ENCODE data around the gene PPME1. TPM values are rescaled to one million over a fixed set of nuclear protein-coding genes. Genes with fewer than 3 reads are reported as not detected.

Gene PPME1
- total RNA-seq, 1 donor from 2014 or later: 38.7 TPM

GRCh38 chr11:74232311-74232950 is 61.3 kb downstream of the PPME1 start:
- no peak for ATAC-seq

DNA sequence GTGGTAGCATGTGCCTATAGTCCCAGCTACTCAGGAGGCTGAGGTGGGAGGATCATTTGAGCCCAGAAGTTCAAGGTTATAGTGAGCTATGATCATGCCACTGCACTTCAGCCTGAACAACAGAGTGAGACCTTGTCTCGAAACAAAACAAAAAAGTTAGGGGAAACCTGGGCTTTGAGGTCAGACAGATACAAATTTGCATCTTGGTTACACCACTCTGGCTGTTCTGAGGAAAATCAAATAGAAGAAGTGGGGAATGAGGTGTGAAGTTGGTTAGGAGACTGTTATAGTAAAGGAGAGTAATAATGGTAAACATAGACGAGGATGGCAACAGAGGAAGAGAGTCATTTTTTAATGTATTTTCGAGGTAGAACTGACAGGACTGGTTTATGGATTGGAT is 62.6 kb downstream of the PPME1 start:
- ATAC-seq: no peak

- ATAC-seq: no peak
Observed at GRCh38 chr11:74235121-74235520, 64.0 kb downstream of the PPME1 start.

DNA sequence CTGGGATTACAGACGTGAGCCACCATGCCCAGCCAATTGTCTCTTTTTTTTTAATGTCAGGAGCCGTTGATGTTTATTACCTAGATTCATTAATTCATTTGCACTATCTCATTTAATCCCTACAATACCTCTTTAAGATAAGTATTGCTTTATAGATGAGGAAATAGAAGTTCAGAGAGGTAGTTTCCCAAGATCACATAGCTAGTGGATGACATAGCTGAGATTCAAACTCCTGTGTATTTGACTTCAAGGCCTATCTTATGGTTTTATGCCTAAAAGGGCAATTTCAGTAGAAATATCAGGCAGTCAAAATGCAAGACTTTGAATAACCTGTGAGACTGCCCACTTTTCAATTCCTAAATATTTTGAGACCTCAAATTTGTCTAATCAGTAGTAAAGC is 66.5 kb downstream of the PPME1 start:
- no peak for ATAC-seq

DNA sequence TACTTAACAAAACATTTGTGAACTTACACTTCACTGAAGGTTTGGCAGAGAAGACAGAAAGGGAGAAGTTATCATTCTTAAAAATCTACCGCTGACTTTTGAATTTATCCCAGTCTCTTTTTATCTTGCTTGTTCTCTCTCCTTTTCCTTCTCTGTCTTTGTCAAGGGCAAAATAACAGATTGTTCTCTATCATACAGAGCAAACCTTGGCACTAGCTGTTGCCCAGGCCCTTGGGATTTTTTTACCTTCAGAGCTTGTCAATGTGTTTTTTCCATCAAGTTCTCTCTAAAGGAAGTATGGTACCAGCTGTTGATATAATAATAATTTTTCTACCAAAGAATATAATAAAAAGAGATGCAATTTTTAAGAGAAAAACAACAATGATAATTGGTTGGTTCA is 67.2 kb downstream of the PPME1 start:
- ATAC-seq: no peak

DNA sequence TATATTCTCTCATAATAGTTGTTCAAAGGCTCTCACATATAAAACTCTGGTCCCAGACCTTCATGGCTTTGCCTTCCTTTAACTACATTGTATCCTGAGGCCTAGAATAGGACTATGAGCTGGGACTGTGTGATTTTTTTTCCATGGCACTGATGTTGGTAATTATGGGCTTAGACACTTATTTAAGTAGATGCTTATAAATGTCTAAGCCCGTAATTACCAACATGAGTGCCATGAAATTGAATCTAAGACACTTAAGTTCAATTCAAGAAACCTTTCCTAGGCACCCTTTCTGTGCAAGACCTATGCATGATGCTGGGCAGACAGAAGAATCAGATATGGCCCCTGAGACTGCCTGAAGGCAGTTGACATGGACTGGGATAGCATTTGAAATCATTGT is 77.4 kb downstream of the PPME1 start:
- no peak for ATAC-seq

- no peak for ATAC-seq
Observed at GRCh38 chr11:74249496-74249895, 78.4 kb downstream of the PPME1 start.

DNA sequence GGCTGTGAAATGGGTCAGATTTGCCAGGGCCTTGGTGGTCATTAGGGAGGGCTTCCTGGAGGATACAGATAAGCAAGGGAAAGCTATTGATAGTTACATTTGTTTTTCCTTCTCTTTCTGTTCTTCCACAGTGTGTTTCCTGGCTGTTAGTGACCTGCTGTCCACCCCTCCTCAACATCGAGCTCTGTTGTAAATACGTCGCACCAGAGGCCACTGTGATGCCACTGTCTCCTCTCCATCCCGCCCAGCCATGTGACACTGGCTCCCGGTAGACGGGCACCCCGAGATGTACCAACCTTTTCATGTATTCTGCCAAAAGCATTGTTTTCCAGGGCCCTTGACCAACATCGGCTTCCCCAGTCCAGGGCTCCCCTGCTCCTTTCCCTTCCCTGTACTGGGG is 82.3 kb downstream of the PPME1 start:
- ATAC-seq: no peak

GRCh38 chr11:74255741-74256375 is 84.8 kb downstream of the PPME1 start:
- ATAC-seq: peak; percentile 52

GRCh38 chr11:74256378-74257133 is 85.5 kb downstream of the PPME1 start:
- no peak for ATAC-seq

GRCh38 chr11:74257959-74258553 is 87.0 kb downstream of the PPME1 start:
- ATAC-seq: no peak

GRCh38 chr11:74262725-74263124 is 91.6 kb downstream of the PPME1 start:
- no peak for ATAC-seq

- no peak for ATAC-seq
Observed at GRCh38 chr11:74265256-74265655, 94.2 kb downstream of the PPME1 start.

GRCh38 chr11:74267014-74267413 is 95.9 kb downstream of the PPME1 start:
- no peak for ATAC-seq

DNA sequence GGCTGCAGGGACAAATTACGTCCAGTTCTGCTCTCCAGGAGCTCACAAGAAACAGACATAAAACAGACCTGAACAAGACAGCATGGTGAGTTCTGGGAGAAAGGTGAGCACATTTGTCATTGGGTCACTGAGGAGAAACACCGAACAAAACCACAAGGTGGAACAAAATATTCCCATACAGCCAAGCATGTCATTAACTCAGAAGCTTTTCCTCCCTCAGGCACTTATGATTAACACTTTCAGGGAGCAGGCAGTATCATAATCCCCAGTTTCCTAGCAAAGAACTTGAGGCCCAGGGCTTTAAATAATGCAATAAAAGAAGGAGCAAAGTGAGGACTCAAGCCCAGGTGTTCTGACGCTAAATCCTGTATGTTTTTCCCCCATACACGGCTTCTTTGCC is 97.4 kb downstream of the PPME1 start:
- ATAC-seq: no peak

GRCh38 chr11:74269161-74269811 is 98.2 kb downstream of the PPME1 start:
- ATAC-seq: peak; percentile 39

DNA sequence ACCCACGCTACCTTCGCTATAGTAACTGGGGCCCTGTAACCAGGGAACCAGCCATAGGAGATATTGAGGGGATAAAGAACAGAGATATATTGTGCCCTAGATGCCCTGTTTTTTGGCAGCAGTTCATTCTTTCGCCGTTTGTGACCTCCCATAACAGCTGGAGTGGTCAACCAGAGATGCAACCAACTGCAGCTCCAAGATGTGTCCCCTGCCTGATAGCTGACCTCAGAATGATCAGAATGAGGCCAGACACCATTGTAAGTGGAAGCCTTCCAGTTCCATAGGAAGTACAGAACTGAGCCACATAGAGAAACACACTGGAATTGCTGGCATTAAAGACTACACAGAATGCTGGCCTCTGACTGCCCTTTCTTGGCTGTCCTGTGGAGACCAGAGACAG is 101.2 kb downstream of the PPME1 start:
- ATAC-seq: no peak

GRCh38 chr11:74276581-74276980 is 105.5 kb downstream of the PPME1 start:
- no peak for ATAC-seq

DNA sequence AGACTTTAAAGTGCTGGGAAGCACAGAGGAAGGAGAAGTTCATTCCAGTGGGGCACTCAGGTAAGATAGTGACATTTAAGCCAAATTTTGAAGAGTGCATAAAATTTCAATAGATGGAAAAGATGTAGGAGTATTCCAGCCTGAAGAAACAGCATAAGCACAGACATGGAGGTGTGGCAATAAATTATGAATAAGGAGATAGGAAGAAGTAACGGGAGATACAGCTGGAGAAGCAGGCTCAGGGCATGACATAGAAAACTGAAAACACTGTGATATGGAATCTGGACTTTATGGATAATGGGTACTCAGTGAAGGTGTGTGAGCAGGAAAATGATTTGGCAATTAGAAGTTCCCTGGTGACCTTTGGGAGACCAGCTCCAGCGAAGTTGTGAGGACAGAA is 107.0 kb downstream of the PPME1 start:
- no peak for ATAC-seq

- ATAC-seq: no peak
Observed at GRCh38 chr11:74278721-74279161, 107.7 kb downstream of the PPME1 start.

DNA sequence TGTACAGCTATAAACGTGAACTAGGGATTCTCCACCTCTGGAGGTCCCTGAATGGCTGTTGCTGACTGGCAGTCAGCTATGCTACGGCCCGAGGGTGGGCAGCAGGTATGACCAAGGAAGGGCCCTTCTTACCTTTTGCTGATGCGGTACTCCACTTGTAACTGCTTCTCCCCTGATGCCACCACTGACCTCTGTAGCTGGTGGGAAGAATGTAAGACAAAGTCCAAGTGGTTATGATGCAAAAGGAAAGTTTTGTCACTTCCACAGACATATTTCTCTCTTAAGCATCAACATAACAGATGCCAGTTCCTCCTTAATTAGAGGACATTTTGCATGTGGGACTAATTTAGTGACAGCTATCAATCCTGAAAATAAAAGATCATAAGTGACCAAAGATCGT is 108.2 kb downstream of the PPME1 start:
- ATAC-seq: no peak

GRCh38 chr11:74280494-74280893 is 109.4 kb downstream of the PPME1 start:
- no peak for ATAC-seq

- no peak for ATAC-seq
Observed at GRCh38 chr11:74282421-74282820, 111.3 kb downstream of the PPME1 start.

Data from esophagus mucosa (tissue), 1 donor.